ENCODE data around the gene RAPGEF2. TPM values are rescaled to one million over a fixed set of nuclear protein-coding genes. Genes with fewer than 3 reads are reported as not detected.

Gene RAPGEF2, protein sequence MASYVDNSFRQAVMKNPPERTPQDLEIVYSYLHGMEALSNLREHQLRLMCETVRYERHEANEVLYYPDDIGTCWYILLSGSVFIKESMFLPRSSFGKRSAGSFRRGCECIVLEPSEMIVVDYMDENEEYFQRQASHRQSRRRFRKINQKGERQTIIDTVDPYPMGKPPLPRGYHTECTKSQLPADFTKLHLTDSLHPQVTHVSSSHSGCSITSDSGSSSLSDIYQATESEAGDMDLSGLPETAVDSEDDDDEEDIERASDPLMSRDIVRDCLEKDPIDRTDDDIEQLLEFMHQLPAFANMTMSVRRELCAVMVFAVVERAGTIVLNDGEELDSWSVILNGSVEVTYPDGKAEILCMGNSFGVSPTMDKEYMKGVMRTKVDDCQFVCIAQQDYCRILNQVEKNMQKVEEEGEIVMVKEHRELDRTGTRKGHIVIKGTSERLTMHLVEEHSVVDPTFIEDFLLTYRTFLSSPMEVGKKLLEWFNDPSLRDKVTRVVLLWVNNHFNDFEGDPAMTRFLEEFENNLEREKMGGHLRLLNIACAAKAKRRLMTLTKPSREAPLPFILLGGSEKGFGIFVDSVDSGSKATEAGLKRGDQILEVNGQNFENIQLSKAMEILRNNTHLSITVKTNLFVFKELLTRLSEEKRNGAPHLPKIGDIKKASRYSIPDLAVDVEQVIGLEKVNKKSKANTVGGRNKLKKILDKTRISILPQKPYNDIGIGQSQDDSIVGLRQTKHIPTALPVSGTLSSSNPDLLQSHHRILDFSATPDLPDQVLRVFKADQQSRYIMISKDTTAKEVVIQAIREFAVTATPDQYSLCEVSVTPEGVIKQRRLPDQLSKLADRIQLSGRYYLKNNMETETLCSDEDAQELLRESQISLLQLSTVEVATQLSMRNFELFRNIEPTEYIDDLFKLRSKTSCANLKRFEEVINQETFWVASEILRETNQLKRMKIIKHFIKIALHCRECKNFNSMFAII (N-terminal part only)
- 10 to 100 TPM; 19.1 to 35.2 (median 21.9) TPM for total RNA-seq
- under 1 TPM; 0.72 to 0.87 TPM for polyA plus RNA-seq
- total RNA-seq = 41.9 reads per million, percentile 67 among the genes with 10 or more reads in this experiment

DNA sequence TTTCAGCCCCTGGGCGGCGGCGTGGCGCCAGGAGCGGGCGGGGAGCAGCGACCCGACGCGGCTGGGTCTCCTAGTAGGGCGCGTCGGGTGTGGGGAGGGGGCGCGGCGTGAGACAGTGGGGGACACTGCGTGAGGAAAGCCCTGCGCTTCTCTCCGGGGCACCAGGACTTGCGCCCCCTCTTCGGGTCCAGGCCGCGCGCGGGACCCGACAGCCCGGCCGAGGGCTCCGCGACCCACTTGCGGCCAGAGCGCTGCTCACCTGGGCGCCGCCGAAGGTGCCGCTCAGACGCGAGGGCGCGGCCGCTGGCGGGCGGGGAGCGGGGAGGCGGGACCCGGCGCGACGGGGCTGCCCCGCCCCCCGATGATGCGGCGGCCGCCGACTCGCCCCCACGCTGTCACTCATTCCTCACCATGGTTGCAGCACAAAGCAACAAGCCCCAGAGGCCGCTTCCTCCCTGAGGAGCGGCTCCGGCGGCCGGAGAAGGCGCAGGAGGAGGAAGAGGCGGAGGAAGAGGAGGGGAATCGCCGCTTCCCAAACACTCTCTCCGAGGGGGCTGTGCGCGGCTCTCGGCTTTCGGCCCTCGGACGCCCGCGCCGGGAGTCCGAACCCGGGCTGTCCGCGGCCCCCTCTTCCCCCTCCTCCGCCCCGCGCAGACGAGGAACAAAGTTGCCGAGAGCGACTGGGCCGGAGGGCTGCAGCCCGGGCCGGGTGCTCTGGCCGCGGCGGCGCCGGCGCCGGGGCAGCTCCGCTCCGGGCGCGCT, at the start of gene RAPGEF2:
Gene RAPGEF2 (plus strand): TSS at position 458 of the 762 bp plus-strand sequence. CDS start 1,084 bp downstream, outside the sequence.
- Mint-ChIP-seq H3K36me3 (peaks cover 0 to 2% (median 0%) of the 10 kb centered on the region in 5 donors), H3K27me3 (peaks cover 0 to 8% (median 0%) of the 10 kb centered on the region in 5 donors), H3K4me1 (peaks cover 27 to 50% (median 38%) of the 10 kb centered on the region in 7 donors), H3K9me3 (peaks cover 0 to 4% (median 0%) of the 10 kb centered on the region in 11 donors), H3K27ac (peak within 1 kb of the TSS; percentile 66 to 93 (median 89)), H3K4me3 (peak within 1 kb of the TSS; percentile 82 to 92 (median 88))
- peaks cover 0 to 4% (median 0%) of the 10 kb centered on the region in 3 experiments for H3K36me3 ChIP-seq (ENCODE audit: control insufficient read depth in 2 of 3, insufficient read depth in 3 of 3, low read length in 3 of 3)
- ATAC-seq = peak; percentile 94
- H3K4me1 ChIP-seq (ENCODE audit: control insufficient read depth in 2 of 2, insufficient read depth in 2 of 2, low read length in 2 of 2) = peaks cover 8 to 20% of the 10 kb centered on the region in 2 donors
- ChIA-PET CTCF (no interaction called here), POLR2A (no interaction called here)
- no peaks in the 10 kb centered on the region for H3K9me3 ChIP-seq (ENCODE audit: control insufficient read depth in 2 of 3, low read length in 3 of 3)
- peak within 1 kb of the TSS; percentile 83 for H3K27ac ChIP-seq (ENCODE audit: low read depth, low read length)
- H3K27me3 ChIP-seq (ENCODE audit: control insufficient read depth in 2 of 2, insufficient read depth in 2 of 2, low read length in 2 of 2) = no peaks in the 10 kb centered on the region
- peak; percentile 82 to 89 (median 87) for DNase-seq
- intact Hi-C loops (cut with micrococcal nuclease) = loop anchor here (1.0 to 5.0 kb wide), 8 partner anchors 26 to 431 kb away; partner anchors contain the start of genes ETFDH (in 2 of the 2), PPID (in 2 of the 2) and FNIP2 (in 1 of the 2)
- peak within 1 kb of the TSS; percentile 63 for H3K4me3 ChIP-seq (ENCODE audit: low read length)

DNA sequence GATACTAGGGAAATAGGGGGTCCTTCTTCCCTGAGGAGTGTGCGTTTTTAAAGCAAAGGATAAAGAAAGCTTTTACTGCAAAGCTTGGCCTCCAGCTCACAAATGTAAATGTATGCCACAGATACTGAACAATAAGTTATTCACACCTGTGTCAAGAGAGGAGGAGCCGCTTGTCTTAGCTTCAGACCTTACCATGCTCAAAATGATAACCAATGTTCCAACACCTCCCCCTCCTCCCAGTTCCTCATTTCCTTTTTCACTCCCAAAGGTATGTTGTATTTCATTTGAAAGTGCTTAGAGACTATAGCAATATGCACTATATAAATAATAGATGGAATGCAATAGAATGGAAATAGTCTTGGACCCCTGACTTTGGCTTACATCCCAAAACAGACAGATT, 47.0 kb upstream of the RAPGEF2 start:
- CTCF ChIA-PET = no interaction called here
- Histone ChIP-seq H3K4me3 (ENCODE audit: low read length) (no peak overlapping the region), H3K27ac (ENCODE audit: low read depth, low read length) (no peak overlapping the region), H3K27me3 (ENCODE audit: control insufficient read depth in 2 of 2, insufficient read depth in 2 of 2, low read length in 2 of 2) (no peaks in the 10 kb centered on the region), H3K36me3 (ENCODE audit: control insufficient read depth in 2 of 3, insufficient read depth in 3 of 3, low read length in 3 of 3) (no peaks in the 10 kb centered on the region), H3K4me1 (ENCODE audit: control insufficient read depth in 2 of 2, insufficient read depth in 2 of 2, low read length in 2 of 2) (no peaks in the 10 kb centered on the region), H3K9me3 (ENCODE audit: control insufficient read depth in 2 of 3, low read length in 3 of 3) (no peaks in the 10 kb centered on the region)
- Mint-ChIP-seq H3K36me3 (no peaks in the 10 kb centered on the region), H3K9me3 (no peaks in the 10 kb centered on the region), H3K4me1 (peaks cover 0 to 12% (median 0%) of the 10 kb centered on the region in 7 donors), H3K27me3 (peaks cover 5 to 16% (median 8%) of the 10 kb centered on the region in 5 donors), H3K27ac (no peak overlapping the region), H3K4me3 (no peak overlapping the region)
- ATAC-seq (no peak), DNase-seq (no peak)
- POLR2A ChIA-PET = no interaction called here
- intact Hi-C loops (cut with micrococcal nuclease) = no loop called here

DNA sequence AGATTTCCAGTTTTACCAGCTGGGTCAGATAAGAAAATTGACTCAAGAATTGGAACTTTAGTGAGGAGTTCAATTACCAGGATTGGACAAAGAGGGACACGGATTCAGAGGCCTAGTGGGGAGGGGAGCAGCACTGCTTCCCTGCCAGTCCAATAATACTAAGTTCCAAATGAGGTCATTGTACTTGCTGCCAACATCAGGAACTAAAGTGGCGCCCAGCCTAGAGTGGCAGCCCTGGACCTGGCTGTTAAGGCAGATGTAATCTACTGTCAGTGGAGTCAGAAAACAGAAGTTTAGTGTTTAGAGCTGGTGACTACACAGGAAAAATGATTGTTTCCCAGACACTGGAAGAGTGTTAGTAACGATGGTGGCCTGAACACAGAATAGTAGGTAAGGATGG, 42.7 kb upstream of the RAPGEF2 start:
- peaks cover 0 to 2% (median 0%) of the 10 kb centered on the region in 5 donors for H3K27me3 Mint-ChIP-seq
- H3K27ac ChIP-seq (ENCODE audit: low read depth, low read length) = no peak overlapping the region
- no peaks in the 10 kb centered on the region for H3K36me3 Mint-ChIP-seq
- no peak overlapping the region for H3K4me3 Mint-ChIP-seq
- CTCF ChIA-PET = no interaction called here
- H3K27ac Mint-ChIP-seq = no peak overlapping the region
- DNase-seq = no peak
- no peak for ATAC-seq
- H3K27me3 ChIP-seq (ENCODE audit: control insufficient read depth in 2 of 2, insufficient read depth in 2 of 2, low read length in 2 of 2) = no peaks in the 10 kb centered on the region
- H3K9me3 ChIP-seq (ENCODE audit: control insufficient read depth in 2 of 3, low read length in 3 of 3) = no peaks in the 10 kb centered on the region
- intact Hi-C loops (cut with micrococcal nuclease) = no loop called here
- no peaks in the 10 kb centered on the region for H3K36me3 ChIP-seq (ENCODE audit: control insufficient read depth in 2 of 3, insufficient read depth in 3 of 3, low read length in 3 of 3)
- H3K9me3 Mint-ChIP-seq = peaks cover 0 to 3% (median 0%) of the 10 kb centered on the region in 11 donors
- POLR2A ChIA-PET = no interaction called here
- peaks cover 0 to 7% (median 0%) of the 10 kb centered on the region in 7 donors for H3K4me1 Mint-ChIP-seq
- H3K4me1 ChIP-seq (ENCODE audit: control insufficient read depth in 2 of 2, insufficient read depth in 2 of 2, low read length in 2 of 2) = no peaks in the 10 kb centered on the region
- H3K4me3 ChIP-seq (ENCODE audit: low read length) = no peak overlapping the region

DNA sequence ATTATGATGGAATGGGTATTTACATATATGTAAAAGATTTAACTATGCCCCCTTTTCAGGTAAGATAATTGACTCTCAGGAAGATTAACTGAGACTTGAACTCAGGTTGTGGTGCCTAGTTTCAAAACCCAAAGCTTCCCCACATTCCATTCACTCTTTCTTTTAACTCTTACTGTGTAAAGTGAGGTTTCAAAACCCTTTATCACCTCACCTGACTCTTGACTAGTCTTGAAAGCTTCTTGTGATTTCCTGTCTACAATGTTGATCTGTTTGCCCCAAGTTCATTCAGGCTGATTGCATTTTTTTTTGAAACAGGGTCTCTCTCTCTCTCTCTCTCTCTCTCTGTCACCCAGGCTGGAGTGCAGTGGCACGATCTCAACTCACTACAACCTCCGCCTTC, 40.5 kb upstream of the RAPGEF2 start:
- Mint-ChIP-seq H3K27me3 (no peaks in the 10 kb centered on the region), H3K4me1 (peaks cover 0 to 7% (median 0%) of the 10 kb centered on the region in 7 donors), H3K27ac (peak overlapping the region in 1 of 9 donors; percentile 6), H3K36me3 (no peaks in the 10 kb centered on the region), H3K4me3 (no peak overlapping the region), H3K9me3 (peaks cover 0 to 3% (median 0%) of the 10 kb centered on the region in 11 donors)
- Histone ChIP-seq H3K27me3 (ENCODE audit: control insufficient read depth in 2 of 2, insufficient read depth in 2 of 2, low read length in 2 of 2) (no peaks in the 10 kb centered on the region), H3K9me3 (ENCODE audit: control insufficient read depth in 2 of 3, low read length in 3 of 3) (no peaks in the 10 kb centered on the region), H3K27ac (ENCODE audit: low read depth, low read length) (no peak overlapping the region), H3K4me3 (ENCODE audit: low read length) (no peak overlapping the region), H3K4me1 (ENCODE audit: control insufficient read depth in 2 of 2, insufficient read depth in 2 of 2, low read length in 2 of 2) (no peaks in the 10 kb centered on the region), H3K36me3 (ENCODE audit: control insufficient read depth in 2 of 3, insufficient read depth in 3 of 3, low read length in 3 of 3) (no peaks in the 10 kb centered on the region)
- ATAC-seq = no peak
- DNase-seq = no peak
- intact Hi-C loops (cut with micrococcal nuclease) = no loop called here
- POLR2A ChIA-PET = no interaction called here
- CTCF ChIA-PET = no interaction called here

DNA sequence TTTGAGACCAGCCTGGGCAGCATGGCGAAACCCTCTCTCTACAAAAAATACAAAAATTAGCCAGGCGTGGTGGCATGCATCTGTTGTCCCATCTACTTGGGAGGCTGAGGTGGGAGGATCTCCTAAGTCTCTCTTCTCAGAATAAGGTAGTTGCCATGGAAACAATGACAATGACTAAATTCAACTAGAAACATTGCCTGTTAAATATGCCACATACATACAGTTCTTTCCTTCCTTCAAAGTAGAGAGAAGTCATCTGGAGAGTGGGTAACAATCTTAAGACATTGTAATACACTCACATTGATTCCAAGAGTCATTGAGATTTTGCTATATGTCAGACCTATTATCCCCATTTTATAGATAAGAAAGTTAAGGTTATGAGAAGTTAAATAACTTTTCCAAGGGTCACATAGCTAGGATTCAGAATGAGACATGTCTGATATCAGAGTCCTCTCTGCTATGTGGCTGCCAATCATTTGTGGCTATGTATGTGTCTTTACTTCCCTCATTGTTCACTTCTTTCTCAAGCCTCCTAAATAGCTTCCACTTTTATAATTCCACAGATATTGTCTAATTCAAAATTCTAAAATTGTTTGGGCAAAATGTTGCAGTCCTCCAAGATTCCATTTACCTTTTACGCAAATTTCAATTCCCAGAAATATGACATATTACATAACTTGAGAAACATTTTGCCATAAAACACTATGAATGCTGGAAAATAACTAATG, 37.2 kb upstream of the RAPGEF2 start:
- H3K4me3 ChIP-seq (ENCODE audit: low read length) = no peak overlapping the region
- no peaks in the 10 kb centered on the region for H3K36me3 ChIP-seq (ENCODE audit: control insufficient read depth in 2 of 3, insufficient read depth in 3 of 3, low read length in 3 of 3)
- no peaks in the 10 kb centered on the region for H3K9me3 ChIP-seq (ENCODE audit: control insufficient read depth in 2 of 3, low read length in 3 of 3)
- intact Hi-C loops (cut with micrococcal nuclease) = no loop called here
- Mint-ChIP-seq H3K36me3 (no peaks in the 10 kb centered on the region), H3K27ac (no peak overlapping the region), H3K9me3 (peaks cover 0 to 3% (median 0%) of the 10 kb centered on the region in 11 donors), H3K4me1 (peaks cover 0 to 7% (median 0%) of the 10 kb centered on the region in 7 donors), H3K27me3 (no peaks in the 10 kb centered on the region), H3K4me3 (no peak overlapping the region)
- no peak overlapping the region for H3K27ac ChIP-seq (ENCODE audit: low read depth, low read length)
- DNase-seq (no peak), ATAC-seq (no peak)
- CTCF ChIA-PET = no interaction called here
- no peaks in the 10 kb centered on the region for H3K4me1 ChIP-seq (ENCODE audit: control insufficient read depth in 2 of 2, insufficient read depth in 2 of 2, low read length in 2 of 2)
- POLR2A ChIA-PET = no interaction called here
- H3K27me3 ChIP-seq (ENCODE audit: control insufficient read depth in 2 of 2, insufficient read depth in 2 of 2, low read length in 2 of 2) = no peaks in the 10 kb centered on the region
